T-helper 2 cell treated with Interferon-gamma antibody and Interleukin-4, amounts not matched to agents 5 μg/mL and 100 μg/mL, for 36 hours (primary cell): ENCODE results near the gene TMEM115.

Experiments used
- DNase-seq: peaks from one replicate; pipeline ENCODE4 v3.0.0; 2021; ENCODE audit warnings: low spot score
- H3K27ac Mint-ChIP-seq: one replicate; pipeline ENCODE4 v1.8.0; 2021; ENCODE audit warnings: mild to moderate bottlenecking, mixed read lengths
- H3K27me3 Mint-ChIP-seq: one replicate; pipeline ENCODE4 v1.8.0; 2021; ENCODE audit warnings: low read depth, mixed read lengths
- H3K36me3 Mint-ChIP-seq: one replicate; pipeline ENCODE4 v1.8.0; 2021; ENCODE audit warnings: low read depth, mixed read lengths
- H3K4me1 Mint-ChIP-seq: one replicate; pipeline ENCODE4 v1.8.0; 2021; ENCODE audit warnings: low read depth, mixed read lengths
- H3K4me3 Mint-ChIP-seq: one replicate; pipeline ENCODE4 v1.8.0; 2022; ENCODE audit warnings: mild to moderate bottlenecking, moderate library complexity, mixed read lengths
- H3K9me3 Mint-ChIP-seq: one replicate; pipeline ENCODE4 v1.8.0; 2021; ENCODE audit warnings: mixed read lengths

Gene TMEM115

DNA sequence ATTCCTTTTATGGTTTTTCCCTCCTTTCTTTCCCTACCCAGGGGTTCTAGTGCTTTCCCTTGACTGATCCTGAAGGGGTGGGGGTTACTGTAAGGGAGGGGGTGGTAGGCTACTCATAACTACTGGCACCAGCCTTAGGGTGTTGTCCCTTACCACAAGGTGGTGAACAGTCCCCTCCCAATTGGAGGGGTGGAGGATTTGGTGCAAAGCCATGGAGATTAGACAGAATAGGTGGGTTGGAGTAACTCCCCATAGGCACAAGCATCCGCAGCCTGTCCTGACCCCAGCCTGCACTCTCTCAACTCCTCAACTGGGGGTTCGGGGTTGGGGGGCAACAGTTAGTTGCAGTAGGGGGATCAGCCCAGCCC is 34.2 kb downstream of the TMEM115 start:
- H3K27ac Mint-ChIP-seq = peak overlapping the region; percentile 27
- no peak overlapping the region for H3K4me3 Mint-ChIP-seq
- no peaks in the 10 kb centered on the region for H3K27me3 Mint-ChIP-seq
- H3K9me3 Mint-ChIP-seq = no peaks in the 10 kb centered on the region
- no peak for DNase-seq
- H3K36me3 Mint-ChIP-seq = peaks cover 12% of the 10 kb centered on the region
- H3K4me1 Mint-ChIP-seq = peaks cover 19% of the 10 kb centered on the region

DNA sequence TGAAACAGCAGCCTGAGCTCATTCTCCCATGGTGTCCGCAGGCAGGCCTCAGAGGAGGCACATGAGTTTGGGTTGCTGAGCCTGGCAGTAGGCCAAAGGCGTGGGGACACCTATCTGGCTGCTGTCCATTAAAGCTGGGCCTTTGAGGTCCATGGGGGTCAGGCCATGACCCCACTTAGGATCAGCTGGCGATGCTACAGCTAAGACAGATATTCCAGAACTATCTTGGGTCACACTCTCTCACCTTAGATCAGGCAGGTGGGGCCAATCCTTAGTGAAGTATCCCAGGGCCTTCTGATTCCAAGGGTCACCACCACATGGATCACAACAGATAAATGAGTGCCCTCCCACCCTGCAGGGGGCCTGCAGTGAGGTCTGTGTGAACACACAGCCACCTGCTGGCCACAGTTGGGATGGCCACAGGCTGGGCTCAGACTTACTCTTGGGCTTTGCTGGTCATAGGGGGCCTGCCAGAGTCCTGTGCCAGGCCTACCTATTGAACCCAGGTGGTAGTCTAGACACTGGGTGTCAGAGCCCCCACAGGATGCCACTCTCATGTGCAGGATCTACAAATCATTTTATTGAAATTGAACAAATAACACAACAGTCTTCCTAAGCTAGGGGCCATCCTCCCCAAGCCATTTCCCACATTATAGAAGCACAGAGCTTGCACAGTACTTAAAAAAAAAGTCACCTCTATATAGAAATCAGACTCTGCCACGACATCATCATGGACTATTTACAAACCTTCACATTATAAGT is 34.8 kb downstream of the TMEM115 start:
- H3K36me3 Mint-ChIP-seq = peaks cover 7% of the 10 kb centered on the region
- peak; percentile 53 for DNase-seq
- peak overlapping the region; percentile 27 for H3K27ac Mint-ChIP-seq
- no peaks in the 10 kb centered on the region for H3K9me3 Mint-ChIP-seq
- H3K4me3 Mint-ChIP-seq = peak overlapping the region; percentile 8
- peaks cover 19% of the 10 kb centered on the region for H3K4me1 Mint-ChIP-seq
- H3K27me3 Mint-ChIP-seq = no peaks in the 10 kb centered on the region

GRCh38 chr3:50323614-50324199 is 35.6 kb downstream of the TMEM115 start:
- H3K27me3 Mint-ChIP-seq = no peaks in the 10 kb centered on the region
- H3K9me3 Mint-ChIP-seq = no peaks in the 10 kb centered on the region
- no peak for DNase-seq
- no peak overlapping the region for H3K27ac Mint-ChIP-seq
- peaks cover 24% of the 10 kb centered on the region for H3K4me1 Mint-ChIP-seq
- peaks cover 6% of the 10 kb centered on the region for H3K36me3 Mint-ChIP-seq
- H3K4me3 Mint-ChIP-seq = no peak overlapping the region

- Mint-ChIP-seq H3K4me1 (peaks cover 23% of the 10 kb centered on the region), H3K27me3 (no peaks in the 10 kb centered on the region), H3K27ac (peak overlapping the region; percentile 43), H3K36me3 (peaks cover 3% of the 10 kb centered on the region), H3K9me3 (no peaks in the 10 kb centered on the region), H3K4me3 (no peak overlapping the region)
- DNase-seq = no peak
Observed at GRCh38 chr3:50323092-50323600, 36.2 kb downstream of the TMEM115 start.

- Mint-ChIP-seq H3K9me3 (no peaks in the 10 kb centered on the region), H3K27me3 (no peaks in the 10 kb centered on the region), H3K36me3 (peaks cover 3% of the 10 kb centered on the region), H3K27ac (peak within 1 kb of the TSS; percentile 92), H3K4me3 (peak within 1 kb of the TSS; percentile 82), H3K4me1 (peaks cover 22% of the 10 kb centered on the region)
- DNase-seq = no peak
Observed at GRCh38 chr3:50322386-50323091, 36.8 kb downstream of the TMEM115 start, which contains the start of gene HYAL2. Gene HYAL2 (minus strand): TSS chr3:50322745. CDS start chr3:50320489, 2,256 bp downstream.

GRCh38 chr3:50322115-50322385 is 37.3 kb downstream of the TMEM115 start:
- Mint-ChIP-seq H3K27me3 (no peaks in the 10 kb centered on the region), H3K4me3 (no peak overlapping the region), H3K36me3 (peaks cover 3% of the 10 kb centered on the region), H3K4me1 (peaks cover 20% of the 10 kb centered on the region), H3K27ac (no peak overlapping the region), H3K9me3 (no peaks in the 10 kb centered on the region)
- DNase-seq = no peak

GRCh38 chr3:50321336-50322114 is 37.8 kb downstream of the TMEM115 start:
- Mint-ChIP-seq H3K27me3 (no peaks in the 10 kb centered on the region), H3K9me3 (no peaks in the 10 kb centered on the region), H3K36me3 (peaks cover 3% of the 10 kb centered on the region), H3K4me1 (peaks cover 21% of the 10 kb centered on the region), H3K27ac (peak overlapping the region; percentile 92), H3K4me3 (peak overlapping the region; percentile 82)
- peak; percentile 88 for DNase-seq

- peak; percentile 78 for DNase-seq
- Mint-ChIP-seq H3K4me3 (peak overlapping the region; percentile 92), H3K36me3 (peaks cover 6% of the 10 kb centered on the region), H3K9me3 (no peaks in the 10 kb centered on the region), H3K27ac (peak overlapping the region; percentile 84), H3K4me1 (peaks cover 25% of the 10 kb centered on the region), H3K27me3 (no peaks in the 10 kb centered on the region)
Observed at GRCh38 chr3:50320853-50321335, 38.4 kb downstream of the TMEM115 start.

- peak overlapping the region; percentile 92 for H3K4me3 Mint-ChIP-seq
- no peaks in the 10 kb centered on the region for H3K9me3 Mint-ChIP-seq
- no peak for DNase-seq
- no peak overlapping the region for H3K27ac Mint-ChIP-seq
- H3K36me3 Mint-ChIP-seq = peaks cover 6% of the 10 kb centered on the region
- H3K27me3 Mint-ChIP-seq = no peaks in the 10 kb centered on the region
- H3K4me1 Mint-ChIP-seq = peaks cover 25% of the 10 kb centered on the region
Observed at GRCh38 chr3:50319894-50320625, 39.3 kb downstream of the TMEM115 start.

- Mint-ChIP-seq H3K4me1 (peaks cover 25% of the 10 kb centered on the region), H3K27ac (no peak overlapping the region), H3K27me3 (no peaks in the 10 kb centered on the region), H3K36me3 (peaks cover 4% of the 10 kb centered on the region), H3K9me3 (no peaks in the 10 kb centered on the region), H3K4me3 (peak overlapping the region; percentile 42)
- no peak for DNase-seq
Observed at GRCh38 chr3:50319181-50319893, 40.0 kb downstream of the TMEM115 start.

DNA sequence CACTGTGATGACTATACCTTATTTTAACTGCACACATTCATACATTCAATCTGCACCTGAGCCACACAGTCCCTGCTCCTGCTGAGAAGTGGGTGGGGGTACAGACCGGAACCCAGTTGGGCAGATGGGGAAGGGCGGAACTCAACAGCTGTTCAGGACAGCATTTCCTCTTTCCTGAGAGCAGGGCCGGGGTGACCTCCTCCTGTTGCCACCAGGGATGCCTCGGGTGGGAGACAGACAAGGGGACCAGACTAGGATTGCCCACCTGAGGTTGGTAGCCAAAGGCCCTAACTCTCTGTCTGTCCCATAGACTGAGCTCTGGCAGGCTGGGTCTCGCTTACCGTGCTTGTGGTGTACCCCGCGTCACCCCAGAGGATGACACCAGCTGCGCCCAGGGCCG is 40.7 kb downstream of the TMEM115 start:
- Mint-ChIP-seq H3K36me3 (peaks cover 4% of the 10 kb centered on the region), H3K4me1 (peaks cover 26% of the 10 kb centered on the region), H3K27ac (no peak overlapping the region), H3K27me3 (no peaks in the 10 kb centered on the region), H3K4me3 (no peak overlapping the region), H3K9me3 (no peaks in the 10 kb centered on the region)
- no peak for DNase-seq

GRCh38 chr3:50318163-50318562 is 41.2 kb downstream of the TMEM115 start:
- no peak for DNase-seq
- Mint-ChIP-seq H3K4me1 (peaks cover 26% of the 10 kb centered on the region), H3K27ac (no peak overlapping the region), H3K36me3 (peaks cover 4% of the 10 kb centered on the region), H3K9me3 (no peaks in the 10 kb centered on the region), H3K4me3 (no peak overlapping the region), H3K27me3 (no peaks in the 10 kb centered on the region)
